Esophagus squamous epithelium (tissue), 5 donors: ENCODE results near the gene DCANP1. TPM values are rescaled to one million over a fixed set of nuclear protein-coding genes. Genes with fewer than 3 reads are reported as not detected.

Experiments
- DNase-seq: peaks from one replicate; lab custom pipeline; 2025; lab: John Stamatoyannopoulos, UW
- H3K27ac ChIP-seq, 4 donors: fragments of 200-600 bp; sonication (generic); one replicate each; pipeline ENCODE4 v1.5.1; 2016 to 2019; ENCODE audit warnings: mild to moderate bottlenecking in 1 of 4
- H3K27me3 ChIP-seq, 4 donors: fragments of 200-600 bp; sonication (generic); 1 replicate in 3 of 4; 2 replicates in 1 of 4; pipeline versions ENCODE4 v1.5.1 to v1.6.0; 2017 to 2021; ENCODE audit warnings: antibody characterized with exemption in 1 of 4
- H3K36me3 ChIP-seq, 3 donors: fragments of 200-600 bp; sonication (generic); one replicate each; pipeline ENCODE4 v1.5.1; 2016 to 2019
- H3K4me1 ChIP-seq, 3 donors: fragments of 200-600 bp; sonication (generic); one replicate each; pipeline ENCODE4 v1.5.1; 2017 to 2019
- H3K4me3 ChIP-seq, 4 donors: fragments of 200-600 bp; sonication (generic); 1 replicate in 3 of 4; 2 replicates in 1 of 4; pipeline ENCODE4 v1.5.1; 2016 to 2019; ENCODE audit warnings: mild to moderate bottlenecking in 2 of 4, moderate library complexity in 1 of 4
- H3K9me3 ChIP-seq, 3 donors: fragments of 200-600 bp; sonication (generic); one replicate each; pipeline ENCODE4 v1.5.1; 2016 to 2019
- CTCF ChIP-seq, 6 experiments: fragments of 450-650 bp in 4 of 6; fragments of 200-600 bp in 2 of 6; sonication (generic) in 2 of 6; IDR thresholded peaks; one replicate each; pipeline ENCODE4 v1.5.1; 2016 to 2019; ENCODE audit warnings: antibody characterized with exemption in 6 of 6, mild to moderate bottlenecking in 4 of 6, moderate library complexity in 4 of 6
- POLR2A ChIP-seq, 4 donors: fragments of 450-650 bp; IDR thresholded peaks; one replicate each; pipeline ENCODE4 v1.6.1; 2017; ENCODE audit warnings: antibody characterized with exemption in 4 of 4, mild to moderate bottlenecking in 4 of 4, moderate library complexity in 3 of 4
- WGBS, 2 donors: methylation state at CpG; one replicate each; pipeline ENCODE4 v1.1.5; 2018; 5-methylcytosine and 5-hydroxymethylcytosine counted together
- intact Hi-C: fragments of 100-400 bp; cut with DNase I; formaldehyde crosslinking; loops from one replicate; pipeline ENCODE4 v1.15.0; 2022
- total RNA-seq, 4 donors: library from RNA; depleted of rRNA; stranded (reverse); fragments of >200 nt; gene quantifications; one replicate each; pipeline ENCODE4 v1.1.0, GENCODE V29; 2016
- donor health status: DM: yes; HTN: yes; CAD: no.

DCANP1 gene
- total RNA-seq, 4 donors from 2014 or later, result 0.44 to 0.57 TPM; not detected in 2

GRCh38 chr5:135457424-135458071 lies 10.4 kb upstream of the DCANP1 start:
- Histone ChIP-seq H3K4me3 (no peak overlapping the region), H3K9me3 (no peaks in the 10 kb centered on the region), H3K27me3 (peaks cover 0 to 41% (median 0%) of the 10 kb centered on the region in 4 donors), H3K36me3 (no peaks in the 10 kb centered on the region), H3K4me1 (peaks cover 0 to 24% (median 6%) of the 10 kb centered on the region in 3 donors), H3K27ac (no peak overlapping the region)
- TF ChIP-seq CTCF (IDR thresholded peaks at IDR 0.05), result peak; percentile 60 to 80 (median 66)
- TF ChIP-seq POLR2A (IDR thresholded peaks at IDR 0.05), result no peak
- no peak for DNase-seq
- intact Hi-C loops, result no loop called here
- 50% methylated on average over 7 to 9 of the region's 9 CpGs for WGBS, 2 donors

- Histone ChIP-seq H3K27me3 (peaks cover 0 to 34% (median 1%) of the 10 kb centered on the region in 4 donors), H3K36me3 (no peaks in the 10 kb centered on the region), H3K4me3 (no peak overlapping the region), H3K27ac (no peak overlapping the region), H3K4me1 (peaks cover 0 to 13% (median 6%) of the 10 kb centered on the region in 3 donors), H3K9me3 (no peaks in the 10 kb centered on the region)
- TF ChIP-seq POLR2A (IDR thresholded peaks at IDR 0.05), result no peak
- no peak for TF ChIP-seq CTCF (IDR thresholded peaks at IDR 0.05)
- DNase-seq, result no peak
- WGBS, 2 donors, result 61 to 69% methylated on average over 8 of the region's 12 CpGs
- intact Hi-C loops, result no loop called here
These were observed 9.3 kb upstream of the DCANP1 start for GRCh38 chr5:135456238-135457099.

GRCh38 chr5:135455876-135456237 lies 8.7 kb upstream of the DCANP1 start:
- H3K27me3 ChIP-seq, result peaks cover 0 to 33% (median 1%) of the 10 kb centered on the region in 4 donors
- 78 to 86% methylated on average over 4 of the region's 4 CpGs for WGBS, 2 donors
- no peaks in the 10 kb centered on the region for H3K36me3 ChIP-seq
- no peak overlapping the region for H3K27ac ChIP-seq
- no peak overlapping the region for H3K4me3 ChIP-seq
- H3K9me3 ChIP-seq, result no peaks in the 10 kb centered on the region
- no peak for DNase-seq
- no peak for TF ChIP-seq POLR2A (IDR thresholded peaks at IDR 0.05)
- TF ChIP-seq CTCF (IDR thresholded peaks at IDR 0.05), result no peak
- H3K4me1 ChIP-seq, result peaks cover 0 to 13% (median 6%) of the 10 kb centered on the region in 3 donors
- intact Hi-C loops, result no loop called here

- Histone ChIP-seq H3K27me3 (peaks cover 0 to 28% (median 1%) of the 10 kb centered on the region in 4 donors), H3K4me1 (peaks cover 0 to 13% (median 6%) of the 10 kb centered on the region in 3 donors), H3K9me3 (no peaks in the 10 kb centered on the region), H3K27ac (no peak overlapping the region), H3K4me3 (no peak overlapping the region), H3K36me3 (no peaks in the 10 kb centered on the region)
- no peak for DNase-seq
- TF ChIP-seq POLR2A (IDR thresholded peaks at IDR 0.05) (no peak), CTCF (IDR thresholded peaks at IDR 0.05) (no peak)
- intact Hi-C loops, result no loop called here
- WGBS, 2 donors, result 100% methylated on average over 2 of the region's 3 CpGs; no CpG with 5 or more reads in 1 of the 2 donors
These were observed 7.8 kb upstream of the DCANP1 start for GRCh38 chr5:135454946-135455345.

GRCh38 chr5:135453613-135454012 lies 6.5 kb upstream of the DCANP1 start:
- H3K27me3 ChIP-seq, result peaks cover 0 to 31% (median 1%) of the 10 kb centered on the region in 4 donors
- no peaks in the 10 kb centered on the region for H3K9me3 ChIP-seq
- peaks cover 0 to 5% (median 2%) of the 10 kb centered on the region in 3 donors for H3K4me1 ChIP-seq
- intact Hi-C loops, result no loop called here
- no peak overlapping the region for H3K27ac ChIP-seq
- DNase-seq, result no peak
- no peaks in the 10 kb centered on the region for H3K36me3 ChIP-seq
- TF ChIP-seq POLR2A (IDR thresholded peaks at IDR 0.05) (no peak), CTCF (IDR thresholded peaks at IDR 0.05) (no peak)
- no peak overlapping the region for H3K4me3 ChIP-seq
- 66 to 83% methylated on average over 4 of the region's 4 CpGs for WGBS, 2 donors
